Mesendoderm (in vitro differentiated cells): ENCODE data around the gene SMYD3.

Experiments
- DNase-seq: peaks from one replicate; pipeline ENCODE4 v3.0.0; 2013
- H2AK5ac ChIP-seq: 2 replicates; pipeline ENCODE4 v1.6.1; 2013; ENCODE audit warnings: low read length, inconsistent platforms
- H2BK120ac ChIP-seq: 2 replicates; pipeline ENCODE4 v1.6.1; 2013; ENCODE audit warnings: low read depth, mild to moderate bottlenecking, low read length, moderate library complexity, mixed read lengths
- H2BK15ac ChIP-seq: replicated peaks from 2 replicates; pipeline ENCODE4 v1.6.1; 2013; ENCODE audit warnings: low read depth, mild to moderate bottlenecking, moderate library complexity
- H2BK5ac ChIP-seq: 2 replicates; pipeline ENCODE4 v1.6.1; 2013; ENCODE audit warnings: low read length, inconsistent platforms
- H3K18ac ChIP-seq: 2 replicates; pipeline ENCODE4 v1.6.1; 2013; ENCODE audit warnings: mild to moderate bottlenecking, low read length, mixed read lengths
- H3K23ac ChIP-seq: one replicate; pipeline ENCODE4 v1.6.1; 2013; ENCODE audit warnings: low read length
- H3K27ac ChIP-seq: 2 replicates; pipeline ENCODE4 v1.5.1; 2013; ENCODE audit warnings: low read depth, mild to moderate bottlenecking, inconsistent platforms, low read length, moderate library complexity
- H3K27me3 ChIP-seq: 2 replicates; pipeline ENCODE4 v1.6.1; 2013; ENCODE audit warnings: low read length, control low read depth, mild to moderate bottlenecking, inconsistent platforms; ENCODE audit not compliant: insufficient read depth, poor library complexity
- H3K36me3 ChIP-seq: 2 replicates; pipeline ENCODE4 v1.6.1; 2013; ENCODE audit warnings: low read length, inconsistent platforms; ENCODE audit not compliant: control insufficient read depth, insufficient read depth
- H3K4ac ChIP-seq: one replicate; pipeline ENCODE4 v1.6.1; 2013; ENCODE audit warnings: low read depth, mild to moderate bottlenecking, low read length, moderate library complexity
- H3K4me1 ChIP-seq: 2 replicates; pipeline ENCODE4 v1.6.1; 2013; ENCODE audit warnings: low read depth, low read length, inconsistent platforms; ENCODE audit not compliant: control insufficient read depth
- H3K4me2 ChIP-seq: 2 replicates; pipeline ENCODE4 v1.6.1; 2013; ENCODE audit warnings: low read length
- H3K4me3 ChIP-seq: 2 replicates; pipeline ENCODE4 v1.5.1; 2013; ENCODE audit warnings: mild to moderate bottlenecking, low read length
- H3K56ac ChIP-seq: one replicate; pipeline ENCODE4 v1.6.1; 2013; ENCODE audit warnings: low read length
- H3K79me1 ChIP-seq: 2 replicates; pipeline ENCODE4 v1.6.1; 2013; ENCODE audit warnings: low read length, inconsistent platforms
- H3K79me2 ChIP-seq: 2 replicates; pipeline ENCODE4 v1.6.1; 2013; ENCODE audit warnings: mild to moderate bottlenecking, low read length; ENCODE audit not compliant: control insufficient read depth, insufficient read depth
- H3K9ac ChIP-seq: 2 replicates; pipeline ENCODE4 v1.6.1; 2013; ENCODE audit warnings: low read length, inconsistent platforms
- H4K5ac ChIP-seq: one replicate; pipeline ENCODE4 v1.6.1; 2013; ENCODE audit warnings: low read length
- H4K8ac ChIP-seq: one replicate; pipeline ENCODE4 v1.6.1; 2013; ENCODE audit warnings: low read depth, mild to moderate bottlenecking, control low read depth, low read length, moderate library complexity
- WGBS: extraction: QIAGEN DNeasy Blood & Tissue Kit; methylation state at CpG from one replicate; pipeline ENCODE4 v1.1.7; 2013; ENCODE audit warnings: low lambda C conversion rate, missing lambda C conversion rate; ENCODE audit not compliant: insufficient coverage; ENCODE audit errors: extremely low coverage; 5-methylcytosine and 5-hydroxymethylcytosine counted together

The SMYD3 gene

DNA sequence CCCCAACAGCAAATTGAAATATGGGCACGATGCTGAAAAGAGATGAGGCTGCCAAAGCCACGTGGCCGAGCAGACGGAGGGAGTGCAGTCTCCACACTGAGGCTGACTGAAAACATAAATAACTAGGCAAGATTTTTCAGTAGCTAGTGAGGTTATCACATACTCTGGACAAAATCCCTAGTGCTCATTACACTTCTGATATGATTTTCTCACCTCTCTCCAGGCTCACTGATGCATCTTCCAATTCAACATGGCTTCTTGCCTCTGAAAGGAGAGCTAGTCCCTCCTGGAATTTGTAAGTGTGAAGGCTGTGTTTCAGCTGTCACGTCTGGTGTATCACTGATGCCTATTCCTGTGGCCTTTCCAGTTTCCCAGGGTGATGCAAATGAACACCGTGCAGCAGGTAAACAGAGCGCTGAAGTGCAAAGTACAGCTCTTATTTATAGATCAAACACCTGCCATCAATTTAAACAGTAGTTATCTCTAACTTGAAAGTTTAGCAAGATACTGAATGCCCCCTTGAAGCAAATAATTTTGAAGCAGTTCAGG, 696.2 kb downstream of the SMYD3 start:
- Histone ChIP-seq H3K27me3 (no peaks in the 10 kb centered on the region), H2BK5ac (no peak overlapping the region), H2BK15ac (no peak overlapping the region), H3K4me1 (no peaks in the 10 kb centered on the region), H2BK120ac (no peak overlapping the region), H3K23ac (no peak overlapping the region), H3K4me2 (no peak overlapping the region), H3K79me2 (no peaks in the 10 kb centered on the region), H2AK5ac (no peak overlapping the region), H3K36me3 (no peaks in the 10 kb centered on the region), H4K5ac (no peak overlapping the region), H3K4ac (no peak overlapping the region), H3K9ac (no peak overlapping the region), H3K4me3 (no peak overlapping the region), H3K79me1 (no peaks in the 10 kb centered on the region), H4K8ac (no peak overlapping the region), H3K18ac (no peak overlapping the region), H3K56ac (no peak overlapping the region), H3K27ac (no peak overlapping the region)
- DNase-seq, result no peak
- WGBS, result no CpG with 5 or more reads among the region's 7 CpGs

DNA sequence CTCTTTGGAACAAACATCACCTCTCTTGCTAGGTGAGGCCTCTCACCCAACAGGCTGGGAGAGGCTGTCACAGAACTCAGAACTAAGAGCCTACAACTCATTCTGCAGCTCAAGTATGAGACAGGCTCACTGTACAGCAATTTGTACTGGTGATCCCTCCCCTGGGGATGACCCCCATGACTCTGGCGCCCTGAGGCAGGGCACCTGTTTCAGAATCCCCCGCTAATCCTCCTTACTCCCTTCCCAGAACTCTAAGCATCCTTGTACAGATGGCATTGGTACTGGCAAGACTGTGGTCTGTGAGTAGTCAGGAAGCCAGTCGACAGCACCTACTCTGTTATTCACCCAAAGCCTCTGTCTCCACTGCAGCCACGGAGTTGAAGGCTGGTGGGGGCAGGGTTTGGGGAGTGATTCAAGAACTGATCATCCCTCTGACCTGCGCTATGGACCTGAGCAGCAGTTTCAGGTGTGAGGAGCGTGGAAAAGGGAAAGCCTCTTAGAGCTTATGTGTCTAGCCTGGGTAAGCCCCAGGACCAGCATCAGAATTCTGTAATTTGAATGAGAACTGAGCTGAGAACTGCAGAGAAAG, 696.8 kb downstream of the SMYD3 start:
- Histone ChIP-seq H3K79me2 (no peaks in the 10 kb centered on the region), H3K4me3 (no peak overlapping the region), H3K79me1 (no peaks in the 10 kb centered on the region), H3K56ac (no peak overlapping the region), H3K9ac (no peak overlapping the region), H3K4ac (no peak overlapping the region), H2BK5ac (no peak overlapping the region), H3K36me3 (no peaks in the 10 kb centered on the region), H4K8ac (no peak overlapping the region), H3K27me3 (no peaks in the 10 kb centered on the region), H3K18ac (no peak overlapping the region), H3K27ac (no peak overlapping the region), H3K4me1 (no peaks in the 10 kb centered on the region), H4K5ac (no peak overlapping the region), H3K4me2 (no peak overlapping the region), H2BK120ac (no peak overlapping the region), H2BK15ac (no peak overlapping the region), H2AK5ac (no peak overlapping the region), H3K23ac (no peak overlapping the region)
- no peak for DNase-seq
- no CpG with 5 or more reads among the region's 6 CpGs for WGBS

DNA sequence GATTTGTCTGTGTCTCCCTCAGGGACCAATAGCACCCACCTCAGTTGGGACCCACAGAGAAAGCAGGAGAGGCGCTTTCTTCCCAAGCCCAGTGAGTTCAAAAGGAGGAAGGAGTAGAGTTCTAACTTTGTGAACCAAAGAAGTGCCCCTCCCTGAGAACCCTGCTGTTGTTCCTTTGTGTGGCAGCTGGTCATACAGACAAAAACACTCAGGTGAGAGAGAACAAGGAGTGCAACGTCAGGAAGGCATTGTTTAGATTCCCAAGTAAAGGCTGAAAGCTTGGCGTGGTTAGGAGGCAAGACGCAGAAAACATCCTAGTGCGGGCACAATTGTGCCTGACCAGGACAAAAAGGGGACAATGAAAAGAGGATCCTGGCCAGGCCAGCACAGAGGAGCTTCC, 697.7 kb downstream of the SMYD3 start:
- WGBS, result no CpG with 5 or more reads among the region's 5 CpGs
- no peak for DNase-seq
- Histone ChIP-seq H3K18ac (no peak overlapping the region), H3K27me3 (no peaks in the 10 kb centered on the region), H2BK120ac (no peak overlapping the region), H2AK5ac (no peak overlapping the region), H3K4me3 (no peak overlapping the region), H4K5ac (no peak overlapping the region), H3K56ac (no peak overlapping the region), H3K23ac (no peak overlapping the region), H2BK15ac (no peak overlapping the region), H3K4me1 (no peaks in the 10 kb centered on the region), H3K79me2 (no peaks in the 10 kb centered on the region), H4K8ac (no peak overlapping the region), H3K79me1 (no peaks in the 10 kb centered on the region), H3K4me2 (no peak overlapping the region), H3K4ac (no peak overlapping the region), H2BK5ac (no peak overlapping the region), H3K9ac (no peak overlapping the region), H3K36me3 (no peaks in the 10 kb centered on the region), H3K27ac (no peak overlapping the region)

DNA sequence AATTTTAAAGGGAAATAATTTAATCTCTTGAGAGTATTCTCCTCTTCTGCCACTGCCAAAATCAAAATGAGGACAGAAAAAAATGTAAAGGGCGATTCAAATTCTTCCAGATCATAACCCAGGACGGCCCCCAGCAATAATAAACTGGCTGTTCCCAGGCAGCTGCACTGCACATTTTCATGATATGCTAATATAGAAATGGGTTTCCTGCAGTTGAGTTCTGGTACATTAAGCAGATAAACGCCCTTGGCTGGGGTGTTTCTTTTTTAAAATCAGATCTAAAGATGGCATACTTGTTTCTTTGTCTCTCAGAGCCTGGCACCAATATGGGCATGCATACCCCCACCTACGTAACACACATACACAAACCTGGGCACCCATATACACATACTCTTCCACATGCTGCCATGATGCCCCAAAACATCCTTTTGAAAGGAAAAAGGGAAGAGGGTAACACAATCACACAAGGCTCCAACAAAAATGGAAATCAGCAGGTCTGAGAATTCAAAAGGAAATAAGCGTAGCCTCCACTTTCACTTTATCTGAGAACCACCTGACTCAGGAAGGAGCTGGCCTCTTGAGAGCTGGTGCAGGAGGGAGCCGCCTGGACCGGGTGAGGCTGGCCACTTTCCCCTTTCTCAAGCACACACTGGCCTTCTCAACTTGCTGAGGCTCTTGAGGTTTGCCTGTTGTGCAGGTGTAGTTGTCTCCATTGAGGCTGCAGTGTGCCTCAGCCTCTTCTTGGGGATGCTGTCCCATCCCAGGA, 698.9 kb downstream of the SMYD3 start:
- H3K18ac ChIP-seq, result no peak overlapping the region
- no peak for DNase-seq
- WGBS, result no CpG with 5 or more reads among the region's 7 CpGs
- H3K4me1 ChIP-seq, result no peaks in the 10 kb centered on the region
- H3K36me3 ChIP-seq, result no peaks in the 10 kb centered on the region
- no peak overlapping the region for H3K56ac ChIP-seq
- H3K4ac ChIP-seq, result no peak overlapping the region
- no peaks in the 10 kb centered on the region for H3K79me2 ChIP-seq
- H2BK120ac ChIP-seq, result no peak overlapping the region
- no peak overlapping the region for H3K23ac ChIP-seq
- no peak overlapping the region for H4K5ac ChIP-seq
- no peak overlapping the region for H4K8ac ChIP-seq
- H3K27me3 ChIP-seq, result no peaks in the 10 kb centered on the region
- H3K4me3 ChIP-seq, result no peak overlapping the region
- no peak overlapping the region for H3K27ac ChIP-seq
- no peak overlapping the region for H2AK5ac ChIP-seq
- H2BK5ac ChIP-seq, result no peak overlapping the region
- no peak overlapping the region for H3K4me2 ChIP-seq
- H3K79me1 ChIP-seq, result no peaks in the 10 kb centered on the region
- H2BK15ac ChIP-seq, result no peak overlapping the region
- H3K9ac ChIP-seq, result no peak overlapping the region

DNA sequence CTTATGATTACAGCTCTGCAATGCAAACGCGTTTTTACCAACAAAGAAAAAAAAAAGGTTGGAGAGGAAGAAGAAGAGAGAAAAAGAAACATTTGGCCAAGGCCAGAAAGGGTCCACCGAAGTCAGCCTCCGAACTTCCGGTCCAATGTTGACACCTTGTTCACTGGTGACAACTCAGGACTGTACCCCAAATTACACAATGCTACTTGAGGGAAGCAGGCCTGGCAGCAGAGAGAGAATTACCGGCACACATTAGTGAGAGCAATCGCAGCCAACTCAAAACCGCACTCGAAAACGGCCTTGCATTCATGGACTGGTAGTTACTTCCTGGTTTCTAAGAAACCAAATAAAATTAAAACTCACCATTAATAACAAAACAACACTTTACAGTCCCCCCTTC, 699.8 kb downstream of the SMYD3 start:
- H3K4ac ChIP-seq, result no peak overlapping the region
- no peak overlapping the region for H3K23ac ChIP-seq
- no peak overlapping the region for H4K8ac ChIP-seq

More for the DNA sequence above, 699.8 kb downstream of the SMYD3 start:
- Histone ChIP-seq H3K79me2 (no peaks in the 10 kb centered on the region), H3K36me3 (no peaks in the 10 kb centered on the region), H2AK5ac (no peak overlapping the region), H3K18ac (no peak overlapping the region), H4K5ac (no peak overlapping the region), H3K4me3 (no peak overlapping the region), H3K56ac (no peak overlapping the region), H3K9ac (no peak overlapping the region), H3K27me3 (no peaks in the 10 kb centered on the region), H3K27ac (no peak overlapping the region), H3K79me1 (no peaks in the 10 kb centered on the region), H3K4me2 (no peak overlapping the region), H2BK5ac (no peak overlapping the region), H2BK15ac (no peak overlapping the region), H2BK120ac (no peak overlapping the region), H3K4me1 (no peaks in the 10 kb centered on the region)
- no peak for DNase-seq
- no CpG with 5 or more reads among the region's 10 CpGs for WGBS
